Stimulated activated CD8-positive, alpha-beta memory T cell treated with anti-CD3 and anti-CD28 coated beads, Interleukin-7, amount 100 ng/mL, for 1 hour (primary cell): ENCODE results near the gene MORC3.
"Not testable (repeated sequence)": the region's sequence is repeated elsewhere in the genome, so short reads cannot be mapped to it uniquely, and the experiment has no call there.

Experiments
- DNase-seq, 2 donors: peaks; one replicate each; pipeline ENCODE4 v3.0.0-alpha.2; 2020; ENCODE audit warnings: low read depth in 2 of 2

Gene MORC3

GRCh38 chr21:36319767-36320420 is at the start of gene MORC3:
TSS of gene MORC3 (plus strand) at chr21:36320197. CDS start at chr21:36320265, 68 bp downstream.
- peak; percentile 95 for DNase-seq

- DNase-seq, result not testable (repeated sequence)
These were observed 49.0 kb upstream of the MORC3 start for GRCh38 chr21:36270786-36271695.

GRCh38 chr21:36274128-36274527 is 45.9 kb upstream of the MORC3 start:
- no peak for DNase-seq

- DNase-seq, result no peak
These were observed 37.3 kb upstream of the MORC3 start for GRCh38 chr21:36282568-36283230.

GRCh38 chr21:36283231-36283622 is 36.8 kb upstream of the MORC3 start:
- not testable (repeated sequence) for DNase-seq

GRCh38 chr21:36288651-36289243 is 31.2 kb upstream of the MORC3 start:
- DNase-seq, result no peak

- no peak for DNase-seq
These were observed 28.5 kb upstream of the MORC3 start for GRCh38 chr21:36291509-36291908.

- no peak for DNase-seq
These were observed 22.5 kb upstream of the MORC3 start for GRCh38 chr21:36297406-36297937.

GRCh38 chr21:36297938-36298572 is 21.9 kb upstream of the MORC3 start:
- peak; percentile 30 to 42 for DNase-seq

GRCh38 chr21:36306872-36307534 is 13.0 kb upstream of the MORC3 start:
- no peak for DNase-seq

GRCh38 chr21:36310016-36310415 is 10.0 kb upstream of the MORC3 start:
- DNase-seq, result no peak

GRCh38 chr21:36313446-36313845 is 6.6 kb upstream of the MORC3 start:
- DNase-seq, result not testable (repeated sequence)

- DNase-seq, result not testable (repeated sequence)
These were observed 4.0 kb upstream of the MORC3 start for GRCh38 chr21:36316045-36316444.

GRCh38 chr21:36316872-36317484 is 3.0 kb upstream of the MORC3 start:
- DNase-seq, result no peak

- DNase-seq, result not testable (repeated sequence)
These were observed 611 bp upstream of the MORC3 start for GRCh38 chr21:36319406-36319766.

- peak in 1 of 2 donors; percentile 24 for DNase-seq
These were observed 676 bp downstream of the MORC3 start for GRCh38 chr21:36320421-36321324.

GRCh38 chr21:36321325-36322082 is 1.5 kb downstream of the MORC3 start:
- DNase-seq, result no peak

- no peak for DNase-seq
These were observed 2.1 kb downstream of the MORC3 start for GRCh38 chr21:36322083-36322424.

GRCh38 chr21:36323032-36323431 is 3.0 kb downstream of the MORC3 start:
- no peak for DNase-seq
